GM12875 (cell line): ENCODE results near the gene VMP1.
"Not testable (repeated sequence)": the region's sequence is repeated elsewhere in the genome, so short reads cannot be mapped to it uniquely, and the experiment has no call there.

Source experiments
- H3K4me3 ChIP-seq: one replicate; pipeline ENCODE4 v1.5.1; 2011; ENCODE audit warnings: low read depth, low read length, control low read depth
- CTCF ChIP-seq: IDR thresholded peaks from 2 replicates; pipeline ENCODE4 v1.5.1; 2011; ENCODE audit warnings: low read depth, mild to moderate bottlenecking, control low read depth, inconsistent platforms, low read length, moderate library complexity, borderline replicate concordance; ENCODE audit not compliant: insufficient read depth

VMP1 gene

GRCh38 chr17:59859444-59860025 is 152.1 kb downstream of the VMP1 start:
- H3K4me3 ChIP-seq = no peak overlapping the region
- 0 out of 2 replicates have a peak, but pooled peaks have one; percentile 17 for TF ChIP-seq CTCF

- no peak for TF ChIP-seq CTCF
- H3K4me3 ChIP-seq = no peak overlapping the region
Measured at GRCh38 chr17:59863616-59864015, 156.2 kb downstream of the VMP1 start.

GRCh38 chr17:59869941-59870218 is 162.4 kb downstream of the VMP1 start:
- TF ChIP-seq CTCF = no peak
- H3K4me3 ChIP-seq = no peak overlapping the region

- H3K4me3 ChIP-seq = no peak overlapping the region
- TF ChIP-seq CTCF = no peak
Measured at GRCh38 chr17:59870482-59870881, 163.0 kb downstream of the VMP1 start.

GRCh38 chr17:59872351-59872750 is 164.9 kb downstream of the VMP1 start:
- H3K4me3 ChIP-seq = no peak overlapping the region
- no peak for TF ChIP-seq CTCF

- H3K4me3 ChIP-seq = not testable (repeated sequence)
Measured at GRCh38 chr17:59873414-59873813, 166.0 kb downstream of the VMP1 start.

- H3K4me3 ChIP-seq = no peak overlapping the region
- no peak for TF ChIP-seq CTCF
Measured at GRCh38 chr17:59874376-59874775, 166.9 kb downstream of the VMP1 start.

GRCh38 chr17:59876107-59876506 is 168.7 kb downstream of the VMP1 start:
- no peak for TF ChIP-seq CTCF
- no peak overlapping the region for H3K4me3 ChIP-seq
